ENCODE measurements around the gene CISD2. TPM values are rescaled to one million over a fixed set of nuclear protein-coding genes. Genes with fewer than 3 reads are reported as not detected.
A peak's percentile ranks its signal among the peaks of the same experiment; 100 is the strongest.

The CISD2 gene
- total RNA-seq, 1 donor from 2014 or later = 78.6 TPM

DNA sequence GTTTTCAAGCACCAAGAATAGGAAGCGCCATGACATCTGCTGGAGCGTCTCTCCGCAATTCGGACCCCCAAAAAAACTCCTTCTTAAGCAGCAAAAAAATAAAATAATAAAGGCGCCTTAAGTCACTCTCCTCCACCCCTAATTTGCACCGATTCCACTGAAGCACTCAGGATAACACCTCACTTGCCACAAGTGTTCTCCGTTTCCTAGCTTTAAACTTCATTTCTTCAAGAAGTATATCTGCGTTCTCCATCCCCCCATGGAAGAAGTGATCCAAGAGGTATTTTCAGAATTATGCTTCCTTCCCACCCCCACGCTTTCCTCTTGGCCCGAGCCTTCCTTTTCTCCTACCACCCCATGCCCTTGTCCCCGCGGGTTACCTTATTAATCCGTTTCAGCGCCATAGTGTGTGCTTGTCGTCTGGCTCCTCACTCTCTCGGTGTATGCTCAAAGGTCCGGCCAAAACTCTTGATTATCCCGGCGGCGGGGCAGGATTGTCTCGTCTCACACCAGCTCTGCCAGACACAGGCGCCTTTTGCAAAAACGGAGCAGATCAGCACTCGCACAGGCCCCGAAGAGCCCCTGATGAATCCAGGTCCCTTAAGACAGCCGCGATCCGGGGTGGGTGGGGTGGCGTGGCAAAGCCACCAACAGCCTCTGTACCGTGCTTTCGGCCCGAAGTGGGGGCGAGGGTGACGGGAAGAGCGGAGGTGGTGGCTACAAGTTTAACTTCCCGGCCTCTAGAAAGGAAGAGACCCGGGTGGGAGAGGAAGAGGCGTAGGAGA, 42.5 kb upstream of the CISD2 start:
- Histone ChIP-seq H3K9ac (peak overlapping the region; percentile 98), H2AFZ (replicated peaks) (no peak overlapping the region), H3K4me1 (peaks cover 29% of the 10 kb centered on the region), H3F3A (ENCODE audit: low read depth) (peaks cover 38% of the 10 kb centered on the region), H3K4me3 (peak overlapping the region; percentile 93), H4K20me1 (ENCODE audit: low read depth) (peaks cover 51% of the 10 kb centered on the region), H3K27me3 (no peaks in the 10 kb centered on the region), H3K9me3 (ENCODE audit: low read depth) (no peaks in the 10 kb centered on the region), H3K36me3 (no peaks in the 10 kb centered on the region), H3K27ac (peak overlapping the region; percentile 99), H3K4me2 (peak overlapping the region; percentile 79), H3K79me2 (ENCODE audit: low read depth) (peaks cover 88% of the 10 kb centered on the region)
- H3K4me1 Mint-ChIP-seq = peaks cover 16% of the 10 kb centered on the region
- no peak for TF ChIP-seq EZH2phosphoT487 (IDR thresholded peaks at IDR 0.05)
- TF ChIP-seq, protein P1, sequence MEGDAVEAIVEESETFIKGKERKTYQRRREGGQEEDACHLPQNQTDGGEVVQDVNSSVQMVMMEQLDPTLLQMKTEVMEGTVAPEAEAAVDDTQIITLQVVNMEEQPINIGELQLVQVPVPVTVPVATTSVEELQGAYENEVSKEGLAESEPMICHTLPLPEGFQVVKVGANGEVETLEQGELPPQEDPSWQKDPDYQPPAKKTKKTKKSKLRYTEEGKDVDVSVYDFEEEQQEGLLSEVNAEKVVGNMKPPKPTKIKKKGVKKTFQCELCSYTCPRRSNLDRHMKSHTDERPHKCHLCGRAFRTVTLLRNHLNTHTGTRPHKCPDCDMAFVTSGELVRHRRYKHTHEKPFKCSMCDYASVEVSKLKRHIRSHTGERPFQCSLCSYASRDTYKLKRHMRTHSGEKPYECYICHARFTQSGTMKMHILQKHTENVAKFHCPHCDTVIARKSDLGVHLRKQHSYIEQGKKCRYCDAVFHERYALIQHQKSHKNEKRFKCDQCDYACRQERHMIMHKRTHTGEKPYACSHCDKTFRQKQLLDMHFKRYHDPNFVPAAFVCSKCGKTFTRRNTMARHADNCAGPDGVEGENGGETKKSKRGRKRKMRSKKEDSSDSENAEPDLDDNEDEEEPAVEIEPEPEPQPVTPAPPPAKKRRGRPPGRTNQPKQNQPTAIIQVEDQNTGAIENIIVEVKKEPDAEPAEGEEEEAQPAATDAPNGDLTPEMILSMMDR (IDR thresholded peaks at IDR 0.05) = no peak
- no peak for TF ChIP-seq EZH2 (IDR thresholded peaks at IDR 0.05)
- H3K4me3 Mint-ChIP-seq = no peak overlapping the region
- H3K27ac Mint-ChIP-seq = no peak overlapping the region
- H3K9me3 Mint-ChIP-seq = peaks cover 12% of the 10 kb centered on the region
- H3K36me3 Mint-ChIP-seq = peaks cover 27% of the 10 kb centered on the region
- peaks cover 3% of the 10 kb centered on the region for H3K27me3 Mint-ChIP-seq (ENCODE audit: insufficient read depth, low read depth)
- DNase-seq (ENCODE audit: low spot score) = peak; percentile 41

DNA sequence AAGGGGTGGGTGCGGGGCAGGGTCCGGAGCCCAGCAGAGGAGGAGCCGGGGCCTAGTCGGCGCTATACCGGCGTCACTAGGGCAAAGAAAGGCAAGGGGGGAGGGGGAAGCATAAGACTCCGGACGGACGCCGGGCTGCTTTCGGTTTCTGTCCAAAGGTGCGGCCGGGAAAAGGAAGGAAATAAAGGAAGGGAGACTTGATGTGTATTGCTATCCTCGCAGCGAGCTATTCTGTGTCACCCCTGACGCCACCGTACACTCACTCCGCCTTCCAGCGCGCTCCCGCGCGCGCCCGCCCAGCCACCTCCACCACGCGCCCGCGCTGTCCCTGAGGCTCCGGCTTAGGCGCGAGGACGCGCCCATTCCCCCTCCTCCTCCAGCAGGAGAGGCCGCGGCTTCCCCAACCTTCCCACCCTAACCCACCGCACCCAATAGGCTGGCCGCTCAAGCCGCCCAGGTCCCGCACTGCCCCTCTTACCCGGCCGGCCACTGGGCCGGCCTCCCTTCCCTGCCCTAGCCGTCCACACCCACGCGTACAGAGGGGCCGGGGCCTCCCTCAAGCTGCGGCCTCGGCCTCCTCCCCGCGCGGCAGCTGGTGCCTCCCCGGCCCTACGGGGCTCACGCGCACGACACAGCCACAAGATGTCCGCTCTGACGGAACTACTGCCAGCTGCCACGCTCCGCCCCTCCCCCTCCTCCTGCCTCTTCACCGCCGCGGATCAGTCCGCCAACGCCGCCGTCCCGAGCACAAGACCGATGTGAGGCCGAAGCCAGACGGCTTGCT, 41.7 kb upstream of the CISD2 start, which contains the start of gene UBE2D3:
Gene UBE2D3, minus strand, starts transcription at position 662 of the 784 bp plus-strand sequence. CDS start 1,043 bp downstream, outside the sequence.
- no peaks in the 10 kb centered on the region for H3K9me3 ChIP-seq (ENCODE audit: low read depth)
- DNase-seq (ENCODE audit: low spot score) = peak; percentile 96
- peaks cover 21% of the 10 kb centered on the region for H3K4me1 ChIP-seq
- peaks cover 38% of the 10 kb centered on the region for H3F3A ChIP-seq (ENCODE audit: low read depth)
- H4K20me1 ChIP-seq (ENCODE audit: low read depth) = peaks cover 43% of the 10 kb centered on the region
- Mint-ChIP-seq H3K36me3 (peaks cover 20% of the 10 kb centered on the region), H3K4me1 (peaks cover 16% of the 10 kb centered on the region), H3K27ac (no peak within 1 kb of the TSS), H3K27me3 (ENCODE audit: insufficient read depth, low read depth) (peaks cover 3% of the 10 kb centered on the region), H3K9me3 (peaks cover 7% of the 10 kb centered on the region), H3K4me3 (no peak within 1 kb of the TSS)
- H3K27ac ChIP-seq = peak within 1 kb of the TSS; percentile 99
- no peaks in the 10 kb centered on the region for H3K36me3 ChIP-seq
- no peaks in the 10 kb centered on the region for H3K27me3 ChIP-seq
- H3K79me2 ChIP-seq (ENCODE audit: low read depth) = peaks cover 88% of the 10 kb centered on the region
- peak within 1 kb of the TSS; percentile 34 for H2AFZ ChIP-seq (replicated peaks)
- H3K9ac ChIP-seq = peak within 1 kb of the TSS; percentile 98
- H3K4me3 ChIP-seq = peak within 1 kb of the TSS; percentile 93
- peak within 1 kb of the TSS; percentile 79 for H3K4me2 ChIP-seq
- TF ChIP-seq EZH2phosphoT487 (IDR thresholded peaks at IDR 0.05) (no peak), EZH2 (IDR thresholded peaks at IDR 0.05) (no peak)
- TF ChIP-seq, protein P1 (IDR thresholded peaks at IDR 0.05) = no peak

DNA sequence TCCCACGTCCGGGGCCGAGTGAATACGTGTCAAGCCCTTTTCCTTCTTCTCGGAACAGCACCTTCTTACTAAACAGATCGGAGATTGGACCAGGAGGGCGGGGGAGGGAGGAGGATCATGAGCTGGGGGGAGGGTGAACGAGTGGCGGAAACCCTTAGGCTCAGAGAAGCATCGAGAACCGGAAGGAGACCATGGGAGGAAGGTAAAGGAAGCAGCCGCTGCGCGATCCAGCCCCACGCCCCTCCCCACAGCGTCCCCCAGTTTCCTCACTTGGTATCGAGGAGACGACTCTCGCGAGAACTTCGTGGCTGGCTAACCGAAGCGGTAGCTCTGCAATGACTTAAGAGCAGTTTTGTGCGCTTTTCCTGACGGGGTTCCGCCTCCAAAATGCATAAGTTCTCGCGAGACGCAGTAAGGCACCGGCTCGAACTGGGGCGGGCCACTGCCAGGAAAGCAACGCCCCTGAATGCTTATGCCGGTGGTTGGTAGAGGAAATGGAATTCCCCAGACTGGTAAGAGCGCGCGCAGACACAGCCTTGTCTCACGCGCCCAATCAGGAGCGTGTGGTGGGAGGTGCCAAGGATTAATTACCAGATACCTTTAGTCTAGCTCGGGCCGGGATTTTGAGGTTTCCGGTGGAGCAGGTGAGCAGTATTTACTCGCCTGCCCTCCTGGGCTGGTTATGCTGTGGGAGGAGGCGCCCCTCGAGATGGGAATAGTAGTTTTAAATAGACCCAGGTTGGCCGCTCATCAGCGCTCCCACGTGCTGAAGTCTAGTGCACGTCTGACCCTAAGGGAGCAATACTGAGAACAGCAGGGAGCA, 40.9 kb upstream of the CISD2 start:
- peak overlapping the region; percentile 79 for H3K4me2 ChIP-seq
- no peak overlapping the region for H3K27ac Mint-ChIP-seq
- H3K36me3 Mint-ChIP-seq = peaks cover 15% of the 10 kb centered on the region
- peak; percentile 99 for DNase-seq (ENCODE audit: low spot score)
- H3F3A ChIP-seq (ENCODE audit: low read depth) = peaks cover 38% of the 10 kb centered on the region
- peak overlapping the region; percentile 98 for H3K9ac ChIP-seq
- H3K4me1 ChIP-seq = peaks cover 20% of the 10 kb centered on the region
- peaks cover 36% of the 10 kb centered on the region for H4K20me1 ChIP-seq (ENCODE audit: low read depth)
- H3K27me3 Mint-ChIP-seq (ENCODE audit: insufficient read depth, low read depth) = peaks cover 3% of the 10 kb centered on the region
- H3K4me3 ChIP-seq = peak overlapping the region; percentile 93
- peaks cover 85% of the 10 kb centered on the region for H3K79me2 ChIP-seq (ENCODE audit: low read depth)
- no peaks in the 10 kb centered on the region for H3K36me3 ChIP-seq
- H3K4me3 Mint-ChIP-seq = no peak overlapping the region
- H3K4me1 Mint-ChIP-seq = peaks cover 15% of the 10 kb centered on the region
- peaks cover 3% of the 10 kb centered on the region for H3K9me3 Mint-ChIP-seq
- peak overlapping the region; percentile 34 for H2AFZ ChIP-seq (replicated peaks)
- no peaks in the 10 kb centered on the region for H3K9me3 ChIP-seq (ENCODE audit: low read depth)
- TF ChIP-seq EZH2phosphoT487 (IDR thresholded peaks at IDR 0.05) = no peak
- TF ChIP-seq, protein P1 (IDR thresholded peaks at IDR 0.05) = peak; percentile 6
- H3K27me3 ChIP-seq = no peaks in the 10 kb centered on the region
- peak overlapping the region; percentile 99 for H3K27ac ChIP-seq

All from neural progenitor cell (in vitro differentiated cells).